NCI-H1694 (cell line): ENCODE measurements around the gene ZNF362.

Experiments used
- DNase-seq: peaks from one replicate; lab custom pipeline; 2025; lab: John Stamatoyannopoulos, UW

The ZNF362 gene

GRCh38 chr1:33346927-33347649 is 90.8 kb downstream of the ZNF362 start:
- DNase-seq, result no peak

- peak; percentile 53 for DNase-seq
These were observed 91.3 kb downstream of the ZNF362 start for GRCh38 chr1:33347650-33347992.

GRCh38 chr1:33348194-33348593 is 91.9 kb downstream of the ZNF362 start:
- no peak for DNase-seq

GRCh38 chr1:33348676-33349080 is 92.4 kb downstream of the ZNF362 start:
- no peak for DNase-seq

- no peak for DNase-seq
These were observed 92.9 kb downstream of the ZNF362 start for GRCh38 chr1:33349081-33349759.

- peak; percentile 41 for DNase-seq
These were observed 93.7 kb downstream of the ZNF362 start for GRCh38 chr1:33349778-33350610.
